ENCODE results near the gene CDK5RAP3. TPM values are rescaled to one million over a fixed set of nuclear protein-coding genes. Genes with fewer than 3 reads are reported as not detected.
A peak's percentile ranks its signal among the peaks of the same experiment; 100 is the strongest.

The CDK5RAP3 gene
- total RNA-seq, 1 experiment from 2014 or later = 59.4 TPM

DNA sequence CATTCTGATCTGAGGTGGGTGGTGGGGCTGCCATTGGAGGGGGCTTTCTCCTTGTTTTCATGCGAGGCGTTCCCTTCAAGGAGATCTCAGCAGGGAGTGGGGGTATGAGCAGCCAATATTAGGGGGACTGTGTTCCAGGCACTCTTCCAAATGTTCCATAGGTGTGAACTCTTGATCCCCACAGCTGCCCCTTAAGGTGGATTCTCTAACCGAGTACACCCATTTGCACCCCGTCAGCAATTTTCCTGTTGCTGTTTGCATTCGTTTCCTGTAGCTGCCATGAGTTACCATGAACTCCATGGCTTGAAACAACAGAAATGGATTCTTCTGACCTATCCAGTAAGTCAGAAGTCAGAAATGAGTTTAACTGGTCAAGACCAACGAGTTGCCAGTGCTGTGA is 9.5 kb upstream of the CDK5RAP3 start:
- no peak for DNase-seq
- no peaks in the 10 kb centered on the region for H3K36me3 ChIP-seq
- H3K27me3 ChIP-seq = no peaks in the 10 kb centered on the region
- no peak overlapping the region for H3K4me3 ChIP-seq
- no peaks in the 10 kb centered on the region for H3K9me3 ChIP-seq

DNA sequence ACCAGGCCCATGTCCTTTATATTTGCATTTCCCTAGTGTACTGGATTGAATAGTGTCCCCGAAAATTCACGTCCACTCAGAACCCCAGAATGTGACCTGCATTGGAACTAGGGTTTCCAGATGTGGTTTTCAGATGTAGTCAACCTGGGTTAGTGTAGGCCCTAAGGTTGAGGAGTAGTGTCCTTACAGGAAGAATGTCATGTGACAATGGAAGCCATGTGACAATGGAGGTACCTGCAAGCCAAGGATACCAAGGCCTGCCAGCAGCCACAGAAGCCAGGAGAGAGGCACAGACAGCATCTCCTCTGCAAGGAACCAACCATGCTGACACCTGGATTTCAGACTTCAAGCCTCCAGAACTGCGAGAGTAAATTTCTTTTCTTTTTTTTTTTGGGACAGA is 8.0 kb upstream of the CDK5RAP3 start:
- no peaks in the 10 kb centered on the region for H3K27me3 ChIP-seq
- no peaks in the 10 kb centered on the region for H3K36me3 ChIP-seq
- no peak for DNase-seq
- H3K9me3 ChIP-seq = no peaks in the 10 kb centered on the region
- no peak overlapping the region for H3K4me3 ChIP-seq

DNA sequence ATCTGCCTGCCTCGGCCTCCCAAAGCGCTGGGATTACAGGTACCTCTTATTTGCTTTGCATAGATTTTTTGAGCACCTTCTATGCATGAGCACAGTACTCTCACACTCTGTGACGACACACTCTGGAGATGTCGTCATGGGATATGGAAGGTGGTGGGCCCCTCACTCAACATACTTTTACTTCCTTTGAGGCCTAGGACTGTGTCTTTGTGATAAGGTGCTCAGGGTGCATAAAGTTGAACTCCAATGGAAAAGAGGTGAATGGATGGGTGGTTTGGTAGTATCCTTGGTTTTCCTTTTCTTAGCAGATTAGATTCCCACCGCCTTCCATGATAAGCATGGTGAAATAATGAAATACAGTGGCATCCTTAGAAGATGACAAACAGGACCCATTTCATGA is 6.1 kb upstream of the CDK5RAP3 start:
- Histone ChIP-seq H3K27me3 (no peaks in the 10 kb centered on the region), H3K9me3 (no peaks in the 10 kb centered on the region), H3K4me3 (no peak overlapping the region), H3K36me3 (no peaks in the 10 kb centered on the region)
- DNase-seq = no peak

DNA sequence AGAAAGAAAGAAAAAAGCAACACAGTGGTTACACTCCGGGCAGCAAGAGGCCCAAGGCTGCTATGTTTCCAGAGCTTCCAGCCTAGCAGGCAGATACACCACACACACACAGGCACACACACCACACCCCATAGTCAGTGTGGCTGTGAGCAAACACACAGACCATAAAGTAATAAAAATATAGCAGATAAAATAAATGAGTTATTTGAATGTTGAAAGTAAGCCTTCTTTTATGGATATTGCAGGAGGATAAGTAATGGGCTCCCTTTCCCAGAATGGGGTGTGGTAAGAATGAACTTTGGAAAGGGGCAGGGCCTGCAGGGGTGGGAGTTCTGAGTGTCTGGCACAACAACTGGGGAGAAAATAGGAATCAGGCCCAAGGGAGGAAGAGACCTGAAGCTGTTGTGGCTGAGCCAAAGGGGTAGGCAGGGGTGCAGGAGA is 4.8 kb upstream of the CDK5RAP3 start:
- Histone ChIP-seq H3K4me3 (no peak overlapping the region), H3K36me3 (no peaks in the 10 kb centered on the region), H3K9me3 (no peaks in the 10 kb centered on the region), H3K27me3 (no peaks in the 10 kb centered on the region)
- no peak for DNase-seq

DNA sequence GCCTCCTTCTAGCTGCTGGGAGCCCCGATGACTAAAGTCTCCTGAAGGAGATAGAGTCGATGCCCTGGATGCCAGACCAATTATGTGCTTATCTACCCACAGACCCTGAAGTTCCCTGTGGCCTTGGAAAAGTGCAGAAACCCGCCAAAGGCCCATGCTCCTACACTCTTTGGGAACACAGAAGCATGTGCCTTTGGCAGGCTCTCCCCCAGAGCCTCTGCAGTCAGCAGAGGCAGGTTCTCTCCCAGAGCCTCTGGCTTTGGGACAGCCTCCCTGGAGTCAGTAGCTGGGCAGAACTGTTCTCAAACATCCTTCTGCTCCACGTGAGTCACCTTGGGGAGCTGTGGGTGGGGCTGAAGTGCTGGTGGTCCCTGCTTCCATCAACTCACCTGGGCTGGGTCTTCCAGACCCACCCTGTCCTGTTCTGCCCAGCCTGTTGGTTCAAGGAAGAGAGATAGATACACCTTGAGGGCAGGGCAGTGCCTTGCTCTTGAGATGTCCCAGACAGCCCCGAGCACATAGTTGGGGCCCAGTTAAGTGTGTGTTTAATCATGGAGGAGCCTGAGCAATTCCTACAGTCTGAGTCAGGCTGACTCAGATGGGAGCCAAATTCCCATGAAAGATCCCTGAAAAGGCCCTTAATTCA is 3.2 kb upstream of the CDK5RAP3 start:
- H3K36me3 ChIP-seq = no peaks in the 10 kb centered on the region; the same call in 1 of the 2 replicates
- no peaks in the 10 kb centered on the region for H3K9me3 ChIP-seq
- peak; percentile 84 for DNase-seq
- H3K4me3 ChIP-seq = no peak overlapping the region
- H3K27me3 ChIP-seq = no peaks in the 10 kb centered on the region

DNA sequence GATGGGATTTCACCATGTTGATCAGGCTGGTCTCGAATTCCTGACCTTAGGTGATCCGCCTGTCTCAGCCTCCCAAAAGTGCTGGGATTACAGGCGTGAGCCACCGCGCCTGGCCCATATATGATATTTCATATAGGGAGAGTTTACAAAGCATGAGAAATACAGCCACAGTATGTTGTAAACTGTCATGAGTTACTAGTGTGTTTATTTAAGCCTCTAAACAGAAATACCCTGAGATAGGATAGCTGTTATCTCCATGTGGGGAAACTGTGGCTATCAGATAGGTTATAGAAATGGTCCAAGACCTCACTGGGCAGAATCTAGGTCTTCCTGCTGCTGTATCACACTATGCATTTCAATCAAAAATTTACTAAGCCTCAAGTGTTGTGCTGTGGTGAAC is 2.1 kb upstream of the CDK5RAP3 start:
- no peak overlapping the region for H3K4me3 ChIP-seq
- peaks cover 6% of the 10 kb centered on the region; the same call in 1 of the 2 replicates for H3K36me3 ChIP-seq
- no peak for DNase-seq
- no peaks in the 10 kb centered on the region for H3K27me3 ChIP-seq
- no peaks in the 10 kb centered on the region for H3K9me3 ChIP-seq

DNA sequence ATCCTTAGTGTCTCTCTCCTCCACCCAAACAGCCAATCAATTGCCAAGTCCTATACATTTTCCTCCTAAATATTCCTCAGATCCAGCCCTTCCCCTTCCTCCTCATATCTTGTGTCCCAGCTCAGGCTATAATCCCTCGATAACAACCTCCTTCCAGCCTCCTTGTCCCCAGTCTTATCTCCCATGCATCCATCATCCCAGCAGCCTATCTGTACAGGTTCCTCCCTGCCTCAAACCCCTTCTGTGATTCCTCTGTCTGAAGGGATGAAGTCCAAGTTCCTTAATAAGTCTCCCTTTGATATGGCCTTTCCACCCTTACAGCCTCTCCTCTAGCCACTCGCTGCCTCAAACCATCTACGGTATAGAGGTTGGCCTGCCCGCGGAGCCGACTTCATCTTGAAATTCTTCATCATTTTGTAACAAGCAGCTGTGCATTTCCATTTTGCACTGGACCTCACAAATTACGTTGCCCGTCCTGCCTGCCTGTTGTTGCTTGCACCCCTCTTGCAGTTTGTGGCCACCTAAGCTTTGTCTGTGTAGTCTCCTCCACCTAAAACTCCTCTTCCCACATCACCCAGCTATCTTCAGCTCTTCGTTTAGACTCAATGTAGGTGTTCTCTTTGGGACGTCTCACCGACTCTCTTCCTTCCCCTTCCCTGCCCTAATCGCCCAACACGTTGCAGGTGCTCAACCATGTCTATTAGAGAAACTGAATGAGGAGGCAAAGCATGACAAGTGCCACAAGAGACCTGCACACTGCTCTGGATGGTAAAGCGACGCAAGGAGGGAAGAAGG is 786 bp upstream of the CDK5RAP3 start:
- peaks cover 14% of the 10 kb centered on the region for H3K36me3 ChIP-seq
- H3K4me3 ChIP-seq = no peak overlapping the region
- no peaks in the 10 kb centered on the region for H3K27me3 ChIP-seq

DNA sequence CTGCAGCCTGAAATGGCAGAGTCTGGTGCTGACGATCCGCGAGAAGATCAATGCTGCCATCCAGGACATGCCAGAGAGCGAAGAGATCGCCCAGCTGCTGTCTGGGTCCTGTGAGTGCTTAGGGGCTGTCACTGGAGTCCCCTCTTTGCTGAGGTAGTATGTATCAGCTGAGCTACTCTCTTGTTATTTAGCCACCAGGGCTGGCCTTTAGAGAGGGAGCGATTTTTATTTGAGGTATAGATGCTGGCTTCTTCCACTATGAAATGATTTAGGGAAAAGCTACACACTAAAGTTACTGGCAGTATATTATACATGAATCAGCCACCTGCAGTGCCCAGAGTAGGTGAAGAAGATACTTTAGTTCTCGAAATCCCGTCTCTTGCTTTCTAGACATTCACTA is 2.6 kb downstream of the CDK5RAP3 start:
- Histone ChIP-seq H3K9me3 (no peaks in the 10 kb centered on the region), H3K36me3 (peaks cover 34% of the 10 kb centered on the region), H3K27me3 (no peaks in the 10 kb centered on the region), H3K4me3 (no peak overlapping the region)
- no peak for DNase-seq

More for the DNA sequence above, 786 bp upstream of the CDK5RAP3 start:
- no peaks in the 10 kb centered on the region for H3K9me3 ChIP-seq
- DNase-seq = no peak

DNA sequence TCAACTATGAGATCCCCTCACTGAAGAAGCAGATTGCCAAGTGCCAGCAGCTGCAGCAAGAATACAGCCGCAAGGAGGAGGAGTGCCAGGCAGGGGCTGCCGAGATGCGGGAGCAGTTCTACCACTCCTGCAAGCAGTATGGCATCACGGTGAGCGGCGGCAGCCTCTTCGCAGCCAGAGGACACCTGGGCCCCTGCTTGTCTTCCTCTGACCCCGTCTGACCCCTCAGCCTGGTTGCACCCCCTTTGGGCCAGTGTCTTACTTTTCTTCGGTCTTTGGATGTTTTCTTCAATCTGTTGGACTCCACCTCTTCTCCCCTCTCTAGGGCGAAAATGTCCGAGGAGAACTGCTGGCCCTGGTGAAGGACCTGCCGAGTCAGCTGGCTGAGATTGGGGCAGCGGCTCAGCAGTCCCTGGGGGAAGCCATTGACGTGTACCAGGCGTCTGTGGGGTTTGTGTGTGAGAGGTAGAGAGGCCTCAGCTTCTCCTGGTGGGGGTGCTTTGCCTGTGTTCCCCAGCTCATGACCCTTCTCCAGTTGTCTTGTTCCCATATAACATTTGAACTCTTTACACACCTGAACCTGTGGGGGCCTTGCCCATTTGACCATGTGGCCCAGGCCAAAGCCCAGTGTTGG is 4.4 kb downstream of the CDK5RAP3 start:
- peaks cover 48% of the 10 kb centered on the region for H3K36me3 ChIP-seq
- DNase-seq = no peak
- H3K27me3 ChIP-seq = no peaks in the 10 kb centered on the region
- H3K4me3 ChIP-seq = no peak overlapping the region
- H3K9me3 ChIP-seq = no peaks in the 10 kb centered on the region

DNA sequence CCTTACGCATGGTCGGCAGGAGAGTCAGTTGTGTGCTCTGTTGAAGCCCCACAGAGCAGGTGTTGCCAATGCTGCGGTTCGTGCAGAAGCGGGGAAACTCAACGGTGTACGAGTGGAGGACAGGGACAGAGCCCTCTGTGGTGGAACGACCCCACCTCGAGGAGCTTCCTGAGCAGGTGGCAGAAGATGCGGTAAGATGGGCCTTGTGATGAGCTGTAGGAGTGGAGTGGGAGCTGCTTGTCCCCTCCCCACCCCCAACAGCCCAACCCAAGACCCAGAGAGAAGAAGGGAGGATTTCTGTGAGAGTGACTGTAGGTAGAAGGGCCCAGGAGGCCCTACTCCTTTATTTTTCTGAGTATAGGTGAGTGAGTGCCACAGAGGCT is 4.9 kb downstream of the CDK5RAP3 start:
- DNase-seq = no peak
- Histone ChIP-seq H3K9me3 (no peaks in the 10 kb centered on the region), H3K27me3 (no peaks in the 10 kb centered on the region), H3K36me3 (peaks cover 50% of the 10 kb centered on the region), H3K4me3 (no peak overlapping the region)

DNA sequence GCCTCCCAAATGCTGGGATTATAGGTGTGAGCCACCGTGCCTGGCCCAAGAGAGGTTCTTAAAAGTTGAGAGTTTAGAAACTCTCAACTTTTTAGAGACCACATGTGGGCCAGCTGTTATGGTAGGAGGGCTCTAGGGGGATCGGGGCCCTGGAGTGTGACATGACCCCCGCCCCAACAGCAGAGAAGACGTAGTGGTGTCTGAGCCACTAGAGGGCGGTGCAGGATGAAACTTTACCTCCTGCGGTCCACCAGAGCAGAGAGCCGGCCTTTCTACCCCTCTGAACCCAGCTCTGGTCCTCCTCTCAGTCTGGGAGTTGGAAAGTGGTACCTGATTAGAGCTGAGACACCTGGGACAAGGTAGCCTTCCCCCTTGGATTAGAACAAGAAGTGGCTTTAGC is 7.4 kb downstream of the CDK5RAP3 start:
- Histone ChIP-seq H3K4me3 (no peak overlapping the region), H3K9me3 (no peaks in the 10 kb centered on the region), H3K36me3 (peaks cover 74% of the 10 kb centered on the region), H3K27me3 (no peaks in the 10 kb centered on the region)
- DNase-seq = peak; percentile 45

DNA sequence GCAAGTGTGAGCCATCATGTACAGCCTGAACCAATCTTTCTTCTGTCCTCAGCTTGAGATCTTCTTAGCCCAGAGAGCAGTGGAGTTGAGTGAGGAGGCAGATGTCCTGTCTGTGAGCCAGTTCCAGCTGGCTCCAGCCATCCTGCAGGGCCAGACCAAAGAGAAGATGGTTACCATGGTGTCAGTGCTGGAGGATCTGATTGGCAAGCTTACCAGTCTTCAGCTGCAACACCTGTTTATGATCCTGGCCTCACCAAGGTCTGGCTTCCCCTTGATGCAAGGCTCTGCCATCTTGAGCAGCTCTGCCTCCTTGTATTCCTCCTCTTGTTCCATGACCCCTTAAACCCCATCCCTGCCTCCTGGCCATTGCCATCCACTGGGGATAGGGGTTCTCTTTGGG is 9.6 kb downstream of the CDK5RAP3 start:
- Histone ChIP-seq H3K36me3 (peaks cover 65% of the 10 kb centered on the region), H3K4me3 (no peak overlapping the region), H3K9me3 (no peaks in the 10 kb centered on the region), H3K27me3 (no peaks in the 10 kb centered on the region)
- DNase-seq = no peak

DNA sequence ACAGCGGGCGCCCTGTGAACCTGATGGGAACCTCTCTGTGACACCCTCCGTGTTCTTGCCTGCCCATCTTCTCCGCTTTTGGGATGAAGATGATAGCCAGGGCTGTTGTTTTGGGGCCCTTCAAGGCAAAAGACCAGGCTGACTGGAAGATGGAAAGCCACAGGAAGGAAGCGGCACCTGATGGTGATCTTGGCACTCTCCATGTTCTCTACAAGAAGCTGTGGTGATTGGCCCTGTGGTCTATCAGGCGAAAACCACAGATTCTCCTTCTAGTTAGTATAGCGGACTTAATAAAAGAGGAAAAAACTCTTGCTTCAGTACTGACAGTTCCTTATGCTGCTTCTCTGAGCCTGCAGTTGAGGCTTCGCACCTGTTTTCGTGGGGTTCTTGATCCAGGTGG is 10.5 kb downstream of the CDK5RAP3 start:
- peaks cover 63% of the 10 kb centered on the region for H3K36me3 ChIP-seq
- no peak for DNase-seq
- no peaks in the 10 kb centered on the region for H3K9me3 ChIP-seq
- no peak overlapping the region for H3K4me3 ChIP-seq
- H3K27me3 ChIP-seq = no peaks in the 10 kb centered on the region

DNA sequence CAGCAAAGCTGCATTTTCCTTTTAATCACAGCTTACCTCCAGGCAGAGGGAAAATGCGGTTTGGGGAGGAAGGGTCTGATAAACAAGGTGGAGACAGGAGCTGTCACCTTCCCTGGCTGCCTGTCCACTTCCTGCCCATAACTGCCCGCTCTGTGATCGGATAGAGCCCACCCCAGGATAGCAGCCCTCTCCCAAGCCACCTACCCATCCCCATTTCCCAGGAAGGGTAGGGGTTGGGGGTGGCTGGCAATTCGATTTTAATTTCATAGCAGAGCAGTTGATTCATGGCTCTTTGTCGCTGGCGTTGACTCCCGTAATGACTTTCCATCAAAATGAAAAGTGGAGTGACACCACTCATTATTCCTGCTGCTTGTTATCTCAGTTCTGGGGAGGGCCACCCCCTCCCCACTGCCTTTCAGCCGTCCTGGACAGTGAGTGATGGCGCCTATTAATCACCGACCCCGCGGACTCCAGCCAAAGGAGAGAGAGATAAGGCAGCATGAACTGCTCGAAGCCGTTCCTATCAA is 11.2 kb downstream of the CDK5RAP3 start:
- no peak for DNase-seq
- no peaks in the 10 kb centered on the region for H3K9me3 ChIP-seq
- no peaks in the 10 kb centered on the region for H3K27me3 ChIP-seq
- H3K36me3 ChIP-seq = peaks cover 63% of the 10 kb centered on the region
- no peak overlapping the region for H3K4me3 ChIP-seq

DNA sequence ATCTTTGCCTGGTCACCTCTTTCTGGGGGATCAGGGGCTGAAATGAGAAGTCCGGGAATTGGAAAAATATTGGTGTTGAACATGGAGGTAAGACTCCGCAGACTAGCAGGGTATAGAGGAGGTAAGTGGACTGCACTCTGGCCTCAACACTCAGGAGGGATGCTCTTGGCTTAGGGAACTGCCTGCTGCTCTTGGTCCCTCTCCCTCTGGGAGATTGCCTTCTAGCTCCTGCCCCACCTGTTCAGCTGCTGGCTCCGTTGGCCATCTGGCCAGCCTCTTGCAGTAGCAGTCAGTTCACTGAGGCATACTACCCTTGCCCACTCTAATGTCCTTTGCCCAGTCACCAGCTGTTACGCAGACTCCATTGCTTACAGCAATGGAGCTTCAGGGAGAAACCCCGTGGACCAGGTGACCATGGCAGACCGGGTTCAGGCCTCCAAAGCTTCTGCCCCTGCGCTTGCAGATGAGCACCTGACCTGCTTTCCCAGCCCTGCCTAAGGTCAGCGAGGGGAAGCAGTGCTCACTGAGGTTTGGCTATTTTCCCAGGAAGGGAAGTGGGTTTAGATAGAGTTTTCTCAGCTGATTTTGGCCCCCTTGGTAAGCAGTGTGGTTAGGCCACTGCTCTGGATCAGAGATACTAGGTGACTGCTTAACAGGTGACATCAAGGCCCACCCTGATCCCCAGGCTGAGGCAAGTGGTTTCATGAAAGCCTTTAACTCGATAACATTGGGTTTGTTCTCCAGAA is 11.9 kb downstream of the CDK5RAP3 start:
- no peak for DNase-seq
- H3K27me3 ChIP-seq = no peaks in the 10 kb centered on the region
- no peak overlapping the region for H3K4me3 ChIP-seq
- no peaks in the 10 kb centered on the region for H3K9me3 ChIP-seq
- H3K36me3 ChIP-seq = peaks cover 57% of the 10 kb centered on the region

DNA sequence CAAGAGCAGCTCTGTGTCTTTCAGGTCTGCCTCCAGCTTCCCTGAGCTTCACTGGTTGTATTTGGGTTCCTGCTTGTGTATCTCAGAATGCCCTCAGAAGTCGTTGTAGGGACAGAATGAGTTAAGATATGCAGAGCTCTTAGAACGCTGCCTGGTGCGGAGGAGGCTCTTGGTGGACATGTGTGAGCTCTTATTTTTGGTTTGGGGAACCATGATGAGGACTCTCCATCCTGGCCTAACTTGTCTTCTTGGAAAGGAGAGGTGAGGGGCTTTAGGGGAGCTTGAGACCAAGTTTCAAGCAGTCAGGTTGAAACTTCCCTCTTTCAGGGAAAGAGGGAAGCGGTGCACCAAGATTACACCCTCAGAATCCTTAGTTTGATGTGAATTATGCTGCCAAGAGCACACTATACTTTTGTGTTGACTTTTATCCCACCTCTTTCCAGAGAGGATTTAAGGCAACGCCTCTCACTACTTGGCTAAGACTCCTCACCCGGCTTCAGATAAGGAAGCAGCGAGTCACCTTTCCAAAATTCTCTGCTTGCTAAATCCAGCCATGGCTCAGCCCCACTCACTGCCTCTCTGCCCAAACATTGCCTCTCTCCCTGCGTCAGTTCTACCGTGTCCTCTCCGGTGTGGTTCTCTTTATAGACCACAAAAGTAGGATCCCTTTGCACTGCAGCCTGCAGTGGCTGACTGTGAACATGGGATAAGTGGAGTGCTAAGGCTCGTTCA is 12.7 kb downstream of the CDK5RAP3 start:
- Histone ChIP-seq H3K36me3 (peaks cover 49% of the 10 kb centered on the region), H3K27me3 (no peaks in the 10 kb centered on the region), H3K4me3 (no peak overlapping the region), H3K9me3 (no peaks in the 10 kb centered on the region)
- no peak for DNase-seq
